Small intestine (tissue), 7 donors: Measurements from ENCODE around the gene TIAM1. TPM values are rescaled to one million over a fixed set of nuclear protein-coding genes. Genes with fewer than 3 reads are reported as not detected.

ENCODE experiments used
- DNase-seq, 2 donors: peaks; one replicate each; pipeline versions ENCODE4 v3.0.0 to v3.0.0-alpha.2; 2013
- FAIRE-seq: peaks from 2 replicates; lab custom pipeline; 2012; peaks lifted over from hg19 to GRCh38; lab: Jason Lieb, UNC
- H3K27ac ChIP-seq, 3 donors: one replicate each; pipeline ENCODE4 v1.5.1; 2013; ENCODE audit warnings: low read length in 2 of 3, mild to moderate bottlenecking in 2 of 3, control low read depth in 1 of 3, inconsistent platforms in 1 of 3, low read depth in 1 of 3, moderate library complexity in 1 of 3
- H3K27me3 ChIP-seq, 3 donors: one replicate each; pipeline ENCODE4 v1.6.1; 2013; ENCODE audit warnings: low read length in 3 of 3, inconsistent platforms in 1 of 3; ENCODE audit not compliant: control insufficient read depth in 3 of 3, insufficient read depth in 3 of 3
- H3K36me3 ChIP-seq, 3 donors: one replicate each; pipeline ENCODE4 v1.6.1; 2013; ENCODE audit warnings: low read length in 3 of 3, inconsistent platforms in 1 of 3, low read depth in 1 of 3, mild to moderate bottlenecking in 1 of 3, moderate library complexity in 1 of 3; ENCODE audit not compliant: control insufficient read depth in 3 of 3, insufficient read depth in 2 of 3
- H3K4me1 ChIP-seq, 3 donors: one replicate each; pipeline ENCODE4 v1.6.1; 2013; ENCODE audit warnings: low read length in 2 of 3, inconsistent platforms in 1 of 3, low read depth in 1 of 3, mild to moderate bottlenecking in 1 of 3, moderate library complexity in 1 of 3; ENCODE audit not compliant: control insufficient read depth in 3 of 3, insufficient read depth in 2 of 3
- H3K4me3 ChIP-seq, 3 donors: one replicate each; pipeline ENCODE4 v1.5.1; 2013; ENCODE audit warnings: low read length in 3 of 3, control low read depth in 1 of 3, inconsistent platforms in 1 of 3, low read depth in 1 of 3, mild to moderate bottlenecking in 1 of 3, moderate library complexity in 1 of 3
- H3K9me3 ChIP-seq, 2 donors: one replicate each; pipeline ENCODE4 v1.6.1; 2013; ENCODE audit warnings: low read depth in 1 of 2, low read length in 1 of 2; ENCODE audit not compliant: control insufficient read depth in 2 of 2, insufficient read depth in 1 of 2
- WGBS, 3 donors: extraction: QIAGEN DNeasy Blood & Tissue Kit; methylation state at CpG; one replicate each; pipeline ENCODE4 v1.1.7; 2013; 5-methylcytosine and 5-hydroxymethylcytosine counted together
- polyA plus RNA-seq, 4 donors: library from polyadenylated mRNA; stranded (reverse) in 3 of 4; unstranded in 1 of 4; fragments of 200-250 nt in 3 of 4; fragments of 120-200 nt in 1 of 4; gene quantifications; one replicate each; pipeline versions ENCODE4 v1.2.1 to v1.2.3, GENCODE V29; 2013
- donor health status: healthy with polysubstance abuse.
- donor health status: control.
- donor health status: control.
- donor health status: Bipolar disorder and iron deficiency.
- donor health status: healthy.

The TIAM1 gene
- polyA plus RNA-seq, 4 donors = 0.45 to 4.1 (median 2.4) TPM

GRCh38 chr21:31124010-31124409 is 220.1 kb downstream of the TIAM1 start:
- no peak for FAIRE-seq
- peaks cover 0 to 2% of the 10 kb centered on the region in 2 donors for H3K9me3 ChIP-seq
- no peak for DNase-seq
- WGBS, 3 donors = 58 to 71% (median 59%) methylated on average over 6 of the region's 6 CpGs
- H3K4me1 ChIP-seq = no peaks in the 10 kb centered on the region
- H3K4me3 ChIP-seq = no peak overlapping the region
- H3K27me3 ChIP-seq = no peaks in the 10 kb centered on the region
- no peak overlapping the region for H3K27ac ChIP-seq
- peaks cover 0 to 2% (median 0%) of the 10 kb centered on the region in 3 donors for H3K36me3 ChIP-seq

GRCh38 chr21:31119199-31119598 is 224.9 kb downstream of the TIAM1 start:
- Histone ChIP-seq H3K4me3 (no peak overlapping the region), H3K27ac (no peak overlapping the region), H3K4me1 (no peaks in the 10 kb centered on the region), H3K36me3 (peaks cover 0 to 2% (median 0%) of the 10 kb centered on the region in 3 donors), H3K9me3 (no peaks in the 10 kb centered on the region), H3K27me3 (no peaks in the 10 kb centered on the region)
- FAIRE-seq (no peak), DNase-seq (no peak)
- WGBS, 3 donors = 91 to 93% (median 91%) methylated on average over 6 of the region's 6 CpGs

DNA sequence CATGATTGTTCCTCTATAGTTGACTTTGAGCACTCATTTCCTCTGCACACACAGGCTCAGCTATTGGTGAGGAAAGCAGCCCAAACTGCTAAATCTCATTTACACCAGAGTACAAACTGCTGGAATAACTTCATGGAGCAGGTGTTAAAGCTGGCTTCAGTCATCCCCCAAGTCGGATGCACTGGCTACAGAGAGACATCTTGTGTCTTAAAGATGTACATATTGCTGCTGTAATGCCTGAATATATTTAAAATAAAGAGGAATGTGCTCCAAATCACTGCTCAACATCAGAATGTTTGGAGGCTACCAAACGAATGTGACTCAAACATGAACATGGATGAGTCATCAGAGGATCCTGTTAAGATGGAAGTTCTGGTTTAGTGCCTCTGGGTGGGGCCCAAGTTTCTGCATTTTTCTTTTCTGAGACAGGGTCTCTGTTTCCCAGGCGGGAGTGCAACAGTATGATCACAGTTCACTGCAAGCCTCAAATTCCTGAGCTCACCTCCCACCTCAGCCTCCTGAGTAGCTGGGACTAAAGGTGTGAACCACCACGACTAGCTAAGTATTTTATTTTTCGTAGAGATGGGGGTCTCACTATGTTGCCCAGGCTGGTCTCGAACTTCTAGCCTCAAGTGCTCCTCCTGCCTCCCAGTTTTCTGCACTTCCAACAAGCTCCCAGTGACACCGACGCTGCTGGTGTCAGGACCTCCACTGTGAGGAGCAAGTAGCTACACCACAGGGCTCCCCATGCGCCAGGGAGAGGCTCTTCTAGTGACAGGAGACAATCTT is 226.7 kb downstream of the TIAM1 start:
- WGBS, 3 donors = 68 to 75% (median 74%) methylated on average over 9 of the region's 9 CpGs
- DNase-seq (no peak), FAIRE-seq (no peak)
- Histone ChIP-seq H3K27me3 (no peaks in the 10 kb centered on the region), H3K9me3 (no peaks in the 10 kb centered on the region), H3K4me3 (no peak overlapping the region), H3K27ac (no peak overlapping the region), H3K4me1 (no peaks in the 10 kb centered on the region), H3K36me3 (peaks cover 0 to 2% (median 0%) of the 10 kb centered on the region in 3 donors)

DNA sequence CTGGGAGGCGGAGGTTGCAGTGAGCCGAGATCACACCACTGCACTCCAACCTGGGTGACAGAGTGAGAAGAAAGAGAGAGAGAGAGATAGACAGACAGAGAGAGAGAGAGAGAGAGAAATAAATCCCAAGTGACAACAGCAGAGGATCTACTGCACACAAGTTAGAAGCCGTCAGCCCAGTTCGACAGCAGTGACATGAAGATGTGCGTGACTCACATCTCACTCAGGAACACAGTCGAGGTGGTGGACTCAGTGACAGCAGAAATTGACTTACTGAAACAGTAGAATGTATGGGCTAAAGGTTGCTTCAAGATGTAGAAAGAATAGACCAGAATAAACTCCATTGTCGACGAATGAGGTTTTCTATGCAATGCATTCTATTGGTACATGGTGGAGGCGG is 228.8 kb downstream of the TIAM1 start:
- no peaks in the 10 kb centered on the region for H3K9me3 ChIP-seq
- FAIRE-seq = no peak
- WGBS, 3 donors = 76 to 83% (median 82%) methylated on average over 9 of the region's 9 CpGs

GRCh38 chr21:31111093-31111492 is 233.0 kb downstream of the TIAM1 start:
- no peaks in the 10 kb centered on the region for H3K27me3 ChIP-seq
- no peaks in the 10 kb centered on the region for H3K4me1 ChIP-seq
- FAIRE-seq (no peak), DNase-seq (no peak)
- WGBS, 3 donors = 76 to 84% (median 79%) methylated on average over 6 of the region's 6 CpGs
- peaks cover 0 to 6% of the 10 kb centered on the region in 2 donors for H3K9me3 ChIP-seq
- H3K4me3 ChIP-seq = no peak overlapping the region
- H3K27ac ChIP-seq = no peak overlapping the region
- H3K36me3 ChIP-seq = no peaks in the 10 kb centered on the region

More for the DNA sequence above, 228.8 kb downstream of the TIAM1 start:
- no peak for DNase-seq
- H3K27ac ChIP-seq = no peak overlapping the region
- H3K36me3 ChIP-seq = peaks cover 0 to 2% (median 0%) of the 10 kb centered on the region in 3 donors
- H3K4me1 ChIP-seq = no peaks in the 10 kb centered on the region
- no peaks in the 10 kb centered on the region for H3K27me3 ChIP-seq
- H3K4me3 ChIP-seq = no peak overlapping the region

GRCh38 chr21:31110430-31110829 is 233.6 kb downstream of the TIAM1 start:
- 61 to 75% (median 71%) methylated on average over 4 of the region's 4 CpGs for WGBS, 3 donors
- Histone ChIP-seq H3K9me3 (peaks cover 0 to 6% of the 10 kb centered on the region in 2 donors), H3K36me3 (no peaks in the 10 kb centered on the region), H3K4me1 (no peaks in the 10 kb centered on the region), H3K4me3 (no peak overlapping the region), H3K27me3 (no peaks in the 10 kb centered on the region), H3K27ac (no peak overlapping the region)
- DNase-seq = no peak
- FAIRE-seq = no peak

DNA sequence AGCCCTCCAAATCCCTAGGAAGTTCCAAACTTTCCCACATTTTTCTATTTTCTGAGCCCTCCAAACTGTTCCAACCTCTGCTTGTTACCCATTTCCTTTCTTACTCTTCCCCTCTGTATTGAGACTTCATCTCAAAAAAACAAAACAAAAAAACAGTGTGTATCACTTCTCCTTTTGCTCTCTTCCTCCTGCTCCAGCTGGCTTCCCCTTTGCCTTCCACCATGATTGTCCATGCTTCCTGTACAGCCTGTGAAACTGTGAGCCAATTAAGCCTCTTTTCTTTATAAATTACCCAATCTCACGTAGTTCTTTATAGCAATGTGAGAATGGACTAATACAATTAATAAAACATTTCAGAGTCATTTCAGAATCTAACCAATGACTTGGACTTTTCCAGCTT is 236.2 kb downstream of the TIAM1 start:
- H3K4me3 ChIP-seq = no peak overlapping the region
- no peak for DNase-seq
- 59 to 68% (median 61%) methylated on average over 1 of the region's 1 CpG for WGBS, 3 donors
- H3K27ac ChIP-seq = no peak overlapping the region
- H3K27me3 ChIP-seq = no peaks in the 10 kb centered on the region
- H3K4me1 ChIP-seq = no peaks in the 10 kb centered on the region
- FAIRE-seq = no peak
- no peaks in the 10 kb centered on the region for H3K36me3 ChIP-seq
- H3K9me3 ChIP-seq = peaks cover 0 to 6% of the 10 kb centered on the region in 2 donors

DNA sequence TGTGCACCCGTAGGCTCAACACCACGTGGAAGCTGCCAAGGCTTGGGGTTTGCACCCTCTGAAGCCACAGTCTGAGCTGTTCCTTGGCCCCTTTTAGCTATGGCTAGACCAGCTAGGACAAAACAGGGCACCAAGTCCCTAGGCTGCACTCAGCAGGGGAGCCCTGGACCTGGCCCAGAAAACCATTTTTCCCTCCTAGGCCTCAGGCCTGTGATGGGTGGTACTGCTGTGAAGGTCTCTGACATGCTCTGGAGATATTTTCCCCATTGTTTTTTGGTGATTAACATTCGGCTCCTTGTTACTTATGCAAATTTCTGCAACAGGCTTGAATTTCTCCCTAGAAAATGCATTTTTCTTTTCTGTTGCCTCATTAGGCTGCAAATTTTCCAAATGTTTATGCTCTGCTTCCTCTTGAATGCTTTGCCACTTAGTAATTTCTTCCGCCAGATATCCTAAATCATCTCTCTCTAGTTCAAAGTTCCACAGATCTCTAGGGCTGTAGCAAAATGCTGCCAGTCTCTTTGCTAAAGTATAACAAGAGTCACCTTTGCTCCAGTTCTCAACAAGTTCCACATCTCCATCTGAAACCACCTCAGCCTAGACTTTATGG is 236.8 kb downstream of the TIAM1 start:
- Histone ChIP-seq H3K4me3 (no peak overlapping the region), H3K27ac (no peak overlapping the region)

More for the DNA sequence above, 236.8 kb downstream of the TIAM1 start:
- FAIRE-seq (no peak), DNase-seq (no peak)
- WGBS, 3 donors = 62 to 71% (median 64%) methylated on average over 4 of the region's 4 CpGs
- peaks cover 0 to 6% of the 10 kb centered on the region in 2 donors for H3K9me3 ChIP-seq
- H3K4me1 ChIP-seq = no peaks in the 10 kb centered on the region
- H3K36me3 ChIP-seq = no peaks in the 10 kb centered on the region
- no peaks in the 10 kb centered on the region for H3K27me3 ChIP-seq
